GM12878 (cell line): Measurements from ENCODE around the gene ARHGEF37.

Experiments used
- ATF7 ChIP-seq: fragments of 450-650 bp; IDR thresholded peaks from 2 replicates; pipeline ENCODE4 v1.6.1; 2016; ENCODE audit warnings: low read depth, mild to moderate bottlenecking
- BRCA1 ChIP-seq: IDR thresholded peaks from 2 replicates; pipeline ENCODE4 v1.6.1; 2011; ENCODE audit warnings: low read depth, low read length, improper control_type of control experiment
- CBX5 ChIP-seq: sonication (generic); IDR thresholded peaks from 2 replicates; pipeline ENCODE4 v1.6.1; 2016; ENCODE audit warnings: low read depth, moderate library complexity, mild to moderate bottlenecking, inconsistent platforms
- CEBPB ChIP-seq, 2 experiments: fragments of 150-350 bp in 1 of 2; IDR thresholded peaks; 2 replicates each; pipeline ENCODE4 v1.6.1; 2012 to 2014; ENCODE audit warnings: low read depth in 2 of 2, low read length in 2 of 2, borderline replicate concordance in 1 of 2, inconsistent platforms in 1 of 2
- EGR1 ChIP-seq, 2 experiments: IDR thresholded peaks; 1 replicate in 1 of 2; 2 replicates in 1 of 2; pipeline ENCODE4 v1.6.1; 2011 to 2012; ENCODE audit warnings: low read depth in 2 of 2, low read length in 2 of 2, borderline replicate concordance in 1 of 2, mild to moderate bottlenecking in 1 of 2, moderate library complexity in 1 of 2
- KDM1A ChIP-seq: fragments of 200-600 bp; sonication (generic); IDR thresholded peaks from 2 replicates; pipeline ENCODE4 v1.6.1; 2016; ENCODE audit warnings: borderline replicate concordance
- POLR2A ChIP-seq: IDR thresholded peaks from 2 replicates; pipeline ENCODE4 v1.6.1; 2011; ENCODE audit warnings: low read depth, mild to moderate bottlenecking, low read length
- POLR2AphosphoS5 ChIP-seq: IDR thresholded peaks from 2 replicates; pipeline ENCODE4 v1.6.1; 2011; ENCODE audit warnings: mild to moderate bottlenecking, low read length, inconsistent platforms
- SMAD5 ChIP-seq: IDR thresholded peaks from 2 replicates; pipeline ENCODE4 v1.6.1; 2016; ENCODE audit warnings: antibody characterized with exemption, low read depth
- TF ChIP-seq, protein P1 (sequence below): IDR thresholded peaks from 2 replicates; pipeline ENCODE4 v1.6.1; 2012; ENCODE audit warnings: low read depth, low read length, improper control_type of control experiment
- TF ChIP-seq, protein P2 (sequence below), 3 experiments: IDR thresholded peaks in 2 of 3; conservative IDR thresholded peaks in 1 of 3; 2 replicates each; pipeline ENCODE4 v1.5.1; 2011; ENCODE audit warnings: low read depth in 3 of 3, low read length in 3 of 3, mild to moderate bottlenecking in 3 of 3, control low read depth in 2 of 3, moderate library complexity in 2 of 3, inconsistent platforms in 1 of 3, mixed read lengths in 1 of 3; ENCODE audit not compliant: control insufficient read depth in 2 of 3, insufficient read depth in 1 of 3; ENCODE audit errors: extremely low read depth in 1 of 3

DNA sequence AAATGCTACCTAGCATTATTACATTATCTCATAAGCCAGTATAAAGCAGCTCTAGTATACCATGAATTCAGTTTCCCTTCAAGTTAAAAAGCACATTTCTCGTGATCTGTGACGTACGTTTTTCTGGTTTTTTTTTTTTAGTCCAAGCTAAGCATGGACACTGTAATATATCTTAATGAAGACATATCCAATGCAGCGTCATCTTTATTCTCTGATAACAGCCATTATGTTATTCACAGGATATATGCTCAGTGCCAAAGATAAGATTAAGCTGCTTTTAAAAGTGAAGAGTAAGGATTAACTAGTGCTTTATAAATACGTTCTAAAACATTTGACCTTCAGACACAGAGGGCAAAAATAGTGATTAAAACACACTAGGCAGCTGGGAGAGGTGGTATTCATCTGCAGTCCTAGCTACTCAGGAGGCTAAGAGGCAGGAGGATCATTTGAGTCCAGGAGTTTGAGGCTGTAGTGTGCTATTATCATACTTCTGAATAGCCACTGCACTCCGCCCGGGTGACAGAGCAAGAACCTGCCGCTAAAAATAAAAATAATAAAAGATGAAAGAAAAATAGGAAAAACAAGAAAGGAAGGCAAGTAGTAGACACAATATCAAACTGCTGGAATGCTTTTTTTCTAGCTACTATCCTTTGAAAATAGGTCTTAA, 37.8 kb upstream of the ARHGEF37 start:
- TF ChIP-seq POLR2AphosphoS5 (no peak), BRCA1 (no peak), CBX5 (no peak), KDM1A (no peak), POLR2A (no peak), EGR1 (IDR thresholded peaks at IDR 0.05; ENCODE audit: borderline replicate concordance in 1 of 2, low read depth in 2 of 2, low read length in 2 of 2) (no peak), CEBPB (IDR thresholded peaks at IDR 0.05; ENCODE audit: borderline replicate concordance in 1 of 2, low read depth in 2 of 2, low read length in 2 of 2) (no peak), ATF7 (no peak), SMAD5 (no peak)
- TF ChIP-seq, protein P1, sequence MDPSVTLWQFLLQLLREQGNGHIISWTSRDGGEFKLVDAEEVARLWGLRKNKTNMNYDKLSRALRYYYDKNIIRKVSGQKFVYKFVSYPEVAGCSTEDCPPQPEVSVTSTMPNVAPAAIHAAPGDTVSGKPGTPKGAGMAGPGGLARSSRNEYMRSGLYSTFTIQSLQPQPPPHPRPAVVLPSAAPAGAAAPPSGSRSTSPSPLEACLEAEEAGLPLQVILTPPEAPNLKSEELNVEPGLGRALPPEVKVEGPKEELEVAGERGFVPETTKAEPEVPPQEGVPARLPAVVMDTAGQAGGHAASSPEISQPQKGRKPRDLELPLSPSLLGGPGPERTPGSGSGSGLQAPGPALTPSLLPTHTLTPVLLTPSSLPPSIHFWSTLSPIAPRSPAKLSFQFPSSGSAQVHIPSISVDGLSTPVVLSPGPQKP = no peak
- TF ChIP-seq, protein P2, sequence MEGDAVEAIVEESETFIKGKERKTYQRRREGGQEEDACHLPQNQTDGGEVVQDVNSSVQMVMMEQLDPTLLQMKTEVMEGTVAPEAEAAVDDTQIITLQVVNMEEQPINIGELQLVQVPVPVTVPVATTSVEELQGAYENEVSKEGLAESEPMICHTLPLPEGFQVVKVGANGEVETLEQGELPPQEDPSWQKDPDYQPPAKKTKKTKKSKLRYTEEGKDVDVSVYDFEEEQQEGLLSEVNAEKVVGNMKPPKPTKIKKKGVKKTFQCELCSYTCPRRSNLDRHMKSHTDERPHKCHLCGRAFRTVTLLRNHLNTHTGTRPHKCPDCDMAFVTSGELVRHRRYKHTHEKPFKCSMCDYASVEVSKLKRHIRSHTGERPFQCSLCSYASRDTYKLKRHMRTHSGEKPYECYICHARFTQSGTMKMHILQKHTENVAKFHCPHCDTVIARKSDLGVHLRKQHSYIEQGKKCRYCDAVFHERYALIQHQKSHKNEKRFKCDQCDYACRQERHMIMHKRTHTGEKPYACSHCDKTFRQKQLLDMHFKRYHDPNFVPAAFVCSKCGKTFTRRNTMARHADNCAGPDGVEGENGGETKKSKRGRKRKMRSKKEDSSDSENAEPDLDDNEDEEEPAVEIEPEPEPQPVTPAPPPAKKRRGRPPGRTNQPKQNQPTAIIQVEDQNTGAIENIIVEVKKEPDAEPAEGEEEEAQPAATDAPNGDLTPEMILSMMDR (IDR thresholded peaks at IDR 0.05 in 2 of 3, conservative IDR thresholded peaks at IDR 0.05 in 1 of 3; ENCODE audit: control insufficient read depth in 2 of 3, extremely low read depth in 1 of 3, insufficient read depth in 1 of 3, low read depth in 3 of 3, low read length in 3 of 3) = no peak
